K562 (cell line): ENCODE data around the gene POR. TPM values are rescaled to one million over a fixed set of nuclear protein-coding genes. Genes with fewer than 3 reads are reported as not detected.

Experiments
- BCOR ChIP-seq: fragments of 450-650 bp; IDR thresholded peaks from 2 replicates; pipeline ENCODE4 v1.6.1; 2016
- CBFB ChIP-seq: sonication (generic); formaldehyde crosslinking; IDR thresholded peaks from 2 replicates; pipeline ENCODE4 v1.4.0; 2020; ENCODE audit warnings: mild to moderate bottlenecking, missing genetic modification reagents
- CSDE1 ChIP-seq, 2 experiments: fragments of 450-650 bp; IDR thresholded peaks; 2 replicates each; pipeline ENCODE4 v1.6.1; 2016; ENCODE audit warnings: mild to moderate bottlenecking in 1 of 2
- ESRRA ChIP-seq: fragments of 450-650 bp; IDR thresholded peaks from 2 replicates; pipeline ENCODE4 v1.6.1; 2014; ENCODE audit warnings: low read depth, mild to moderate bottlenecking, moderate library complexity, borderline replicate concordance
- EWSR1 ChIP-seq: fragments of 450-650 bp; IDR thresholded peaks from 2 replicates; pipeline ENCODE4 v1.6.1; 2018; ENCODE audit warnings: borderline replicate concordance, mild to moderate bottlenecking, low read depth, moderate library complexity; ENCODE audit not compliant: partially characterized antibody
- HSF4 ChIP-seq: fragments of 250-450 bp; sonication (Bioruptor Pico); IDR thresholded peaks from 2 replicates; pipeline ENCODE4 v2.1.2; 2022; ENCODE audit warnings: mild to moderate bottlenecking, moderate library complexity, borderline replicate concordance
- LARP7 ChIP-seq: fragments of 450-650 bp; IDR thresholded peaks from 2 replicates; pipeline ENCODE4 v1.6.1; 2016
- LEF1 ChIP-seq: fragments of 450-650 bp; IDR thresholded peaks from 2 replicates; pipeline ENCODE4 v1.6.1; 2016; ENCODE audit warnings: mild to moderate bottlenecking
- MCM5 ChIP-seq: fragments of 450-650 bp; IDR thresholded peaks from 2 replicates; pipeline ENCODE4 v1.6.1; 2016; ENCODE audit warnings: low read depth
- MCM7 ChIP-seq, 2 experiments: fragments of 450-650 bp; IDR thresholded peaks; 2 replicates each; pipeline ENCODE4 v1.6.1; 2016 to 2018
- NFXL1 ChIP-seq: fragments of 450-650 bp; formaldehyde crosslinking; IDR thresholded peaks from 2 replicates; pipeline ENCODE4 v1.4.0; 2021; ENCODE audit warnings: mild to moderate bottlenecking
- PURB ChIP-seq: sonication (generic); formaldehyde crosslinking; IDR thresholded peaks from 2 replicates; pipeline ENCODE4 v1.9.0; 2021; ENCODE audit warnings: low read depth, mild to moderate bottlenecking, missing genetic modification reagents
- RBM25 ChIP-seq: fragments of 200-400 bp; formaldehyde crosslinking; IDR thresholded peaks from 2 replicates; pipeline ENCODE4 v1.6.1; 2018; ENCODE audit warnings: low read length, low read depth, moderate library complexity; ENCODE audit not compliant: severe bottlenecking
- RBM39 ChIP-seq: fragments of 200-400 bp; formaldehyde crosslinking; optimal IDR thresholded peaks from 2 replicates; pipeline ENCODE3; 2018; ENCODE audit warnings: low read depth, low read length
- RFX1 ChIP-seq: fragments of 450-650 bp; IDR thresholded peaks from 2 replicates; pipeline ENCODE4 v1.6.1; 2016; ENCODE audit warnings: mild to moderate bottlenecking, moderate library complexity
- SAFB2 ChIP-seq: fragments of 200-400 bp; formaldehyde crosslinking; IDR thresholded peaks from 2 replicates; pipeline ENCODE4 v1.6.1; 2018; ENCODE audit warnings: borderline replicate concordance, low read length, low read depth, moderate library complexity; ENCODE audit not compliant: severe bottlenecking
- SNIP1 ChIP-seq: fragments of 450-650 bp; IDR thresholded peaks from 2 replicates; pipeline ENCODE4 v1.7.1; 2017; ENCODE audit warnings: low read depth, mild to moderate bottlenecking
- SRSF1 ChIP-seq: fragments of 200-400 bp; formaldehyde crosslinking; IDR thresholded peaks from 2 replicates; pipeline ENCODE4 v1.6.1; 2017; ENCODE audit warnings: mild to moderate bottlenecking, low read depth, low read length, moderate library complexity
- SRSF3 ChIP-seq: fragments of 200-400 bp; formaldehyde crosslinking; IDR thresholded peaks from 2 replicates; pipeline ENCODE4 v1.6.1; 2016; ENCODE audit warnings: mild to moderate bottlenecking, low read length, moderate library complexity; ENCODE audit not compliant: insufficient read depth
- STAT5A ChIP-seq: IDR thresholded peaks from 2 replicates; pipeline ENCODE4 v1.6.1; 2012; ENCODE audit warnings: low read length, inconsistent platforms, borderline replicate concordance
- TOE1 ChIP-seq, 2 experiments: fragments of 450-650 bp in 1 of 2; sonication (generic) in 1 of 2; formaldehyde crosslinking in 1 of 2; IDR thresholded peaks; 2 replicates each; pipeline versions ENCODE4 v1.7.1 to v1.8.0; 2016 to 2022; ENCODE audit warnings: borderline replicate concordance in 2 of 2, mild to moderate bottlenecking in 2 of 2, antibody characterized with exemption in 1 of 2, inconsistent platforms in 1 of 2, low read depth in 1 of 2, missing genetic modification reagents in 1 of 2, moderate library complexity in 1 of 2
- ZNF408 ChIP-seq: fragments of 250-450 bp; sonication (Bioruptor Pico); IDR thresholded peaks from 2 replicates; pipeline ENCODE4 v1.4.0; 2020; ENCODE audit warnings: low read depth, mild to moderate bottlenecking, moderate library complexity
- ZNF79 ChIP-seq: fragments of 250-450 bp; sonication (Bioruptor Pico); IDR thresholded peaks from 2 replicates; pipeline ENCODE4 v1.4.0; 2020; ENCODE audit warnings: low read depth, mild to moderate bottlenecking, moderate library complexity
- ZSCAN32 ChIP-seq: fragments of 450-650 bp; formaldehyde crosslinking; IDR thresholded peaks from 2 replicates; pipeline ENCODE4 v1.4.0; 2020; ENCODE audit warnings: mild to moderate bottlenecking, moderate library complexity
- polyA plus RNA-seq, 8 experiments: library from polyadenylated mRNA; depleted of rRNA in 4 of 8; stranded (reverse) in 5 of 8; unstranded in 3 of 8; fragments of >200 nt; fragmentation: Nextera tagmentation in 2 of 8; fragmentation: Illumina TruSeq in 1 of 8; extraction: Ambion mirVana in 2 of 8; extraction: Trizol in 1 of 8; gene quantifications; 2 replicates each; pipeline versions ENCODE4 v1.2.1 to v1.2.3, GENCODE V29; 2011 to 2014; ENCODE audit warnings: inconsistent platforms in 1 of 8, missing spikeins in 1 of 8
- total RNA-seq, 7 experiments: library from RNA; depleted of rRNA in 6 of 7; stranded (reverse); fragments of >200 nt in 6 of 7; fragmentation: Illumina TruSeq in 2 of 7; extraction: Trizol in 2 of 7; gene quantifications; 2 replicates each; pipeline versions ENCODE4 v1.2.1 to v1.2.3, GENCODE V29; 2011 to 2021; ENCODE audit warnings: low replicate concordance in 1 of 7
- TF ChIP-seq, protein P1 (sequence below): IDR thresholded peaks from 2 replicates; pipeline ENCODE4 v1.6.1; 2016; ENCODE audit warnings: missing genetic modification characterization, missing compliant biosample characterization
- TF ChIP-seq, protein P2 (sequence below): IDR thresholded peaks from 2 replicates; pipeline ENCODE4 v1.6.1; 2011; ENCODE audit not compliant: insufficient read length; ENCODE audit errors: extremely low read depth
- TF ChIP-seq, protein P3 (sequence below): fragments of 250-450 bp; sonication (Bioruptor Pico); IDR thresholded peaks from 2 replicates; pipeline ENCODE4 v1.5.0; 2020; ENCODE audit warnings: mild to moderate bottlenecking

Gene POR
- total and polyA plus RNA-seq, 9 of the 15 experiments (the other 6 are each of a cell fraction or from before 2014, with no cell fraction given) = 4.7 to 142 (median 40.8) TPM

GRCh38 chr7:75945297-75946168 is 30.6 kb downstream of the POR start (continued):
- TF ChIP-seq, protein P1, sequence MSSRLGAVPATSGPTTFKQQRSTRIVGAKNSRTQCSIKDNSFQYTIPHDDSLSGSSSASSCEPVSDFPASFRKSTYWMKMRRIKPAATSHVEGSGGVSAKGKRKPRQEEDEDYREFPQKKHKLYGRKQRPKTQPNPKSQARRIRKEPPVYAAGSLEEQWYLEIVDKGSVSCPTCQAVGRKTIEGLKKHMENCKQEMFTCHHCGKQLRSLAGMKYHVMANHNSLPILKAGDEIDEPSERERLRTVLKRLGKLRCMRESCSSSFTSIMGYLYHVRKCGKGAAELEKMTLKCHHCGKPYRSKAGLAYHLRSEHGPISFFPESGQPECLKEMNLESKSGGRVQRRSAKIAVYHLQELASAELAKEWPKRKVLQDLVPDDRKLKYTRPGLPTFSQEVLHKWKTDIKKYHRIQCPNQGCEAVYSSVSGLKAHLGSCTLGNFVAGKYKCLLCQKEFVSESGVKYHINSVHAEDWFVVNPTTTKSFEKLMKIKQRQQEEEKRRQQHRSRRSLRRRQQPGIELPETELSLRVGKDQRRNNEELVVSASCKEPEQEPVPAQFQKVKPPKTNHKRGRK (tag) = no peak
- TF ChIP-seq EWSR1 (no peak), ZSCAN32 (CRISPR knock-in tag) (no peak), MCM5 (no peak), RBM25 (no peak), ZNF79 (CRISPR knock-in tag) (no peak), STAT5A (no peak), SRSF1 (no peak), SAFB2 (no peak), RBM39 (no peak), CSDE1 (IDR thresholded peaks at IDR 0.05) (no peak), SNIP1 (no peak), TOE1 (IDR thresholded peaks at IDR 0.05; ENCODE audit: borderline replicate concordance) (no peak), TOE1 (CRISPR knock-in tag; IDR thresholded peaks at IDR 0.05; ENCODE audit: borderline replicate concordance, low read depth) (no peak), MCM7 (IDR thresholded peaks at IDR 0.05) (no peak), HSF4 (no peak), CBFB (no peak), SRSF3 (no peak), NFXL1 (CRISPR knock-in tag) (no peak), ZNF408 (CRISPR knock-in tag) (no peak), RFX1 (no peak), ESRRA (peak; percentile 96), LEF1 (no peak), BCOR (no peak), LARP7 (no peak), PURB (CRISPR knock-in tag) (no peak)
- TF ChIP-seq, protein P2, sequence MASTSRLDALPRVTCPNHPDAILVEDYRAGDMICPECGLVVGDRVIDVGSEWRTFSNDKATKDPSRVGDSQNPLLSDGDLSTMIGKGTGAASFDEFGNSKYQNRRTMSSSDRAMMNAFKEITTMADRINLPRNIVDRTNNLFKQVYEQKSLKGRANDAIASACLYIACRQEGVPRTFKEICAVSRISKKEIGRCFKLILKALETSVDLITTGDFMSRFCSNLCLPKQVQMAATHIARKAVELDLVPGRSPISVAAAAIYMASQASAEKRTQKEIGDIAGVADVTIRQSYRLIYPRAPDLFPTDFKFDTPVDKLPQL = no peak
- TF ChIP-seq, protein P3, sequence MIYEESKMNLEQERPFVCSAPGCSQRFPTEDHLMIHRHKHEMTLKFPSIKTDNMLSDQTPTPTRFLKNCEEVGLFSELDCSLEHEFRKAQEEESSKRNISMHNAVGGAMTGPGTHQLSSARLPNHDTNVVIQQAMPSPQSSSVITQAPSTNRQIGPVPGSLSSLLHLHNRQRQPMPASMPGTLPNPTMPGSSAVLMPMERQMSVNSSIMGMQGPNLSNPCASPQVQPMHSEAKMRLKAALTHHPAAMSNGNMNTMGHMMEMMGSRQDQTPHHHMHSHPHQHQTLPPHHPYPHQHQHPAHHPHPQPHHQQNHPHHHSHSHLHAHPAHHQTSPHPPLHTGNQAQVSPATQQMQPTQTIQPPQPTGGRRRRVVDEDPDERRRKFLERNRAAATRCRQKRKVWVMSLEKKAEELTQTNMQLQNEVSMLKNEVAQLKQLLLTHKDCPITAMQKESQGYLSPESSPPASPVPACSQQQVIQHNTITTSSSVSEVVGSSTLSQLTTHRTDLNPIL (CRISPR knock-in tag) = no peak
